Neuronal stem cell (in vitro differentiated cells): Measurements from ENCODE around the gene EYS.

Experiments used
- DNase-seq: peaks from one replicate; pipeline ENCODE4 v3.0.0-alpha.2; 2013; ENCODE audit warnings: low spot score
- H2AFZ ChIP-seq: one replicate; pipeline ENCODE4 v1.6.1; 2013; ENCODE audit warnings: mild to moderate bottlenecking, low read length, inconsistent platforms
- H2AK5ac ChIP-seq: 2 replicates; pipeline ENCODE4 v1.6.1; 2013; ENCODE audit warnings: low read depth, mild to moderate bottlenecking, inconsistent platforms, low read length, moderate library complexity, mixed read lengths
- H2BK120ac ChIP-seq: 2 replicates; pipeline ENCODE4 v1.6.1; 2013; ENCODE audit warnings: low read depth, mild to moderate bottlenecking, inconsistent platforms, low read length, moderate library complexity, mixed read lengths
- H2BK12ac ChIP-seq: one replicate; pipeline ENCODE4 v1.6.1; 2013; ENCODE audit warnings: low read length, inconsistent platforms
- H2BK15ac ChIP-seq: 2 replicates; pipeline ENCODE4 v1.6.1; 2013; ENCODE audit warnings: mild to moderate bottlenecking, low read length, inconsistent platforms, mixed read lengths
- H2BK5ac ChIP-seq: one replicate; pipeline ENCODE4 v1.6.1; 2013; ENCODE audit warnings: inconsistent platforms, mild to moderate bottlenecking, low read length, moderate library complexity
- H3K14ac ChIP-seq: one replicate; pipeline ENCODE4 v1.6.1; 2013; ENCODE audit warnings: low read length, inconsistent platforms
- H3K18ac ChIP-seq: 2 replicates; pipeline ENCODE4 v1.6.1; 2013; ENCODE audit warnings: low read length, inconsistent platforms
- H3K23ac ChIP-seq: 2 replicates; pipeline ENCODE4 v1.6.1; 2013; ENCODE audit warnings: low read depth, mild to moderate bottlenecking, mixed read lengths, low read length, inconsistent platforms; ENCODE audit not compliant: poor library complexity
- H3K27ac ChIP-seq: replicated peaks from 3 replicates; pipeline ENCODE4 v1.5.1; 2013; ENCODE audit warnings: low read length, inconsistent platforms
- H3K27me3 ChIP-seq, 3 experiments: 2 replicates each; pipeline ENCODE4 v1.6.1; 2013; ENCODE audit warnings: low read length in 3 of 3, mild to moderate bottlenecking in 2 of 3, inconsistent platforms in 1 of 3, low read depth in 1 of 3, mixed read lengths in 1 of 3, moderate library complexity in 1 of 3; ENCODE audit not compliant: control insufficient read depth in 3 of 3, insufficient read depth in 3 of 3
- H3K36me3 ChIP-seq, 2 donors: replicated peaks in 1 of 2; 2 replicates each; pipeline ENCODE4 v1.6.1; 2013; ENCODE audit warnings: low read length in 2 of 2; ENCODE audit not compliant: control insufficient read depth in 2 of 2, insufficient read depth in 2 of 2
- H3K4ac ChIP-seq: 2 replicates; pipeline ENCODE4 v1.6.1; 2013; ENCODE audit warnings: inconsistent platforms, mild to moderate bottlenecking, low read length, moderate library complexity
- H3K4me1 ChIP-seq, 2 donors: 1 replicate in 1 of 2; 2 replicates in 1 of 2; pipeline ENCODE4 v1.6.1; 2013; ENCODE audit warnings: low read length in 2 of 2, low read depth in 1 of 2; ENCODE audit not compliant: control insufficient read depth in 2 of 2, insufficient read depth in 1 of 2
- H3K4me2 ChIP-seq: one replicate; pipeline ENCODE4 v1.6.1; 2013; ENCODE audit warnings: mild to moderate bottlenecking, low read length, inconsistent platforms; ENCODE audit not compliant: insufficient read depth, poor library complexity, severe bottlenecking
- H3K4me3 ChIP-seq, 2 donors: 2 replicates each; pipeline ENCODE4 v1.5.1; 2013; ENCODE audit warnings: low read length in 2 of 2, mild to moderate bottlenecking in 2 of 2, inconsistent platforms in 1 of 2, moderate library complexity in 1 of 2
- H3K79me1 ChIP-seq: one replicate; pipeline ENCODE4 v1.6.1; 2013; ENCODE audit warnings: low read depth, mild to moderate bottlenecking, inconsistent platforms, low read length, moderate library complexity
- H3K9ac ChIP-seq: one replicate; pipeline ENCODE4 v1.6.1; 2013; ENCODE audit warnings: mild to moderate bottlenecking, low read depth, low read length, inconsistent platforms; ENCODE audit not compliant: poor library complexity
- H3K9me3 ChIP-seq, 2 donors: replicated peaks in 1 of 2; 2 replicates each; pipeline versions ENCODE3 to v1.6.1; 2013; ENCODE audit warnings: low read length in 2 of 2, mild to moderate bottlenecking in 2 of 2, inconsistent platforms in 1 of 2, low read depth in 1 of 2, mixed read lengths in 1 of 2, moderate library complexity in 1 of 2; ENCODE audit not compliant: control insufficient read depth in 2 of 2, insufficient read depth in 1 of 2
- H4K8ac ChIP-seq: one replicate; pipeline ENCODE4 v1.6.1; 2013; ENCODE audit warnings: low read depth, mild to moderate bottlenecking, inconsistent platforms, low read length, moderate library complexity
- H4K91ac ChIP-seq: one replicate; pipeline ENCODE4 v1.6.1; 2013; ENCODE audit warnings: low read length, low read depth, mild to moderate bottlenecking, inconsistent platforms; ENCODE audit not compliant: poor library complexity
- WGBS, 2 donors: extraction: QIAGEN DNeasy Blood & Tissue Kit; methylation state at CpG; one replicate each; pipeline ENCODE4 v1.1.7; 2013; ENCODE audit warnings: missing lambda C conversion rate in 2 of 2, mixed read lengths in 1 of 2; ENCODE audit not compliant: insufficient read length in 2 of 2, insufficient replicate concordance in 1 of 2; ENCODE audit errors: extremely low coverage in 2 of 2; 5-methylcytosine and 5-hydroxymethylcytosine counted together

The EYS gene

GRCh38 chr6:64437996-64438395 lies 1269.0 kb downstream of the EYS start:
- no peak overlapping the region for H4K8ac ChIP-seq
- no peaks in the 10 kb centered on the region for H3K36me3 ChIP-seq
- H2BK5ac ChIP-seq = no peak overlapping the region
- WGBS, 2 donors = no CpG with 5 or more reads among the region's 2 CpGs
- no peak for DNase-seq
- no peak overlapping the region for H2AFZ ChIP-seq
- no peak overlapping the region for H3K14ac ChIP-seq
- no peaks in the 10 kb centered on the region for H3K4me1 ChIP-seq
- no peak overlapping the region for H3K4me3 ChIP-seq
- no peaks in the 10 kb centered on the region for H3K9me3 ChIP-seq
- no peak overlapping the region for H2BK15ac ChIP-seq
- H3K4ac ChIP-seq = no peak overlapping the region
- no peaks in the 10 kb centered on the region for H3K79me1 ChIP-seq
- no peak overlapping the region for H3K4me2 ChIP-seq
- H4K91ac ChIP-seq = no peak overlapping the region
- H2BK120ac ChIP-seq = no peak overlapping the region
- no peak overlapping the region for H3K27ac ChIP-seq
- H2BK12ac ChIP-seq = no peak overlapping the region
- H3K9ac ChIP-seq = no peak overlapping the region
- no peak overlapping the region for H2AK5ac ChIP-seq
- H3K18ac ChIP-seq = no peak overlapping the region
- no peaks in the 10 kb centered on the region for H3K27me3 ChIP-seq
- no peak overlapping the region for H3K23ac ChIP-seq

- Histone ChIP-seq H2AK5ac (no peak overlapping the region), H3K4me2 (no peak overlapping the region), H3K4me3 (no peak overlapping the region), H3K18ac (no peak overlapping the region), H2BK15ac (no peak overlapping the region), H3K9me3 (no peaks in the 10 kb centered on the region), H2AFZ (no peak overlapping the region), H3K14ac (no peak overlapping the region), H3K9ac (no peak overlapping the region), H3K27ac (no peak overlapping the region), H4K8ac (no peak overlapping the region), H3K4me1 (no peaks in the 10 kb centered on the region), H3K79me1 (no peaks in the 10 kb centered on the region), H3K4ac (no peak overlapping the region), H3K27me3 (no peaks in the 10 kb centered on the region), H3K36me3 (no peaks in the 10 kb centered on the region), H3K23ac (no peak overlapping the region), H4K91ac (no peak overlapping the region), H2BK120ac (no peak overlapping the region), H2BK5ac (no peak overlapping the region), H2BK12ac (no peak overlapping the region)
- no peak for DNase-seq
- WGBS, 2 donors = no CpG with 5 or more reads among the region's 1 CpG
Observed at GRCh38 chr6:64429926-64430325, 1277.1 kb downstream of the EYS start.

- Histone ChIP-seq H3K9me3 (no peaks in the 10 kb centered on the region), H2AK5ac (no peak overlapping the region), H2AFZ (no peak overlapping the region), H3K4me1 (no peaks in the 10 kb centered on the region), H3K4me2 (no peak overlapping the region), H3K4ac (no peak overlapping the region), H3K27ac (no peak overlapping the region), H3K36me3 (no peaks in the 10 kb centered on the region), H4K8ac (no peak overlapping the region), H3K79me1 (no peaks in the 10 kb centered on the region), H2BK12ac (no peak overlapping the region), H3K9ac (no peak overlapping the region), H4K91ac (no peak overlapping the region), H2BK120ac (no peak overlapping the region), H2BK15ac (no peak overlapping the region), H3K27me3 (no peaks in the 10 kb centered on the region), H3K18ac (no peak overlapping the region), H2BK5ac (no peak overlapping the region), H3K14ac (no peak overlapping the region), H3K4me3 (no peak overlapping the region), H3K23ac (no peak overlapping the region)
- DNase-seq = no peak
- WGBS, 2 donors = no CpG with 5 or more reads among the region's 1 CpG
Observed at GRCh38 chr6:64428186-64428585, 1278.8 kb downstream of the EYS start.

- H2AK5ac ChIP-seq = no peak overlapping the region
- no peak overlapping the region for H3K23ac ChIP-seq
- no peaks in the 10 kb centered on the region for H3K79me1 ChIP-seq
- H3K4me1 ChIP-seq = no peaks in the 10 kb centered on the region
- H2BK5ac ChIP-seq = no peak overlapping the region
- no peaks in the 10 kb centered on the region for H3K27me3 ChIP-seq
- no peak overlapping the region for H3K18ac ChIP-seq
- H3K9ac ChIP-seq = no peak overlapping the region
- no peak overlapping the region for H4K8ac ChIP-seq
- H3K4ac ChIP-seq = no peak overlapping the region
- H3K9me3 ChIP-seq = no peaks in the 10 kb centered on the region
- H4K91ac ChIP-seq = no peak overlapping the region
- H2BK12ac ChIP-seq = no peak overlapping the region
- no peak overlapping the region for H2BK15ac ChIP-seq
- no peak overlapping the region for H2AFZ ChIP-seq
- H3K4me2 ChIP-seq = no peak overlapping the region
- DNase-seq = no peak
- H3K27ac ChIP-seq = no peak overlapping the region
- no peak overlapping the region for H2BK120ac ChIP-seq
- H3K36me3 ChIP-seq = no peaks in the 10 kb centered on the region
- H3K4me3 ChIP-seq = no peak overlapping the region
- H3K14ac ChIP-seq = no peak overlapping the region
- WGBS, 2 donors = no CpG with 5 or more reads among the region's 2 CpGs
Observed at GRCh38 chr6:64415926-64416325, 1291.1 kb downstream of the EYS start.
